Vagina (tissue), 2 donors: ENCODE data around the gene FXYD3.

Source experiments
- CTCF ChIP-seq, 3 experiments: fragments of 450-650 bp in 2 of 3; fragments of 200-600 bp in 1 of 3; sonication (generic) in 1 of 3; IDR thresholded peaks; one replicate each; pipeline ENCODE4 v1.5.1; 2017 to 2019; ENCODE audit warnings: antibody characterized with exemption in 3 of 3, mild to moderate bottlenecking in 2 of 3, moderate library complexity in 2 of 3
- POLR2A ChIP-seq, 2 donors: fragments of 450-650 bp; IDR thresholded peaks; one replicate each; pipeline ENCODE4 v1.6.1; 2017; ENCODE audit warnings: antibody characterized with exemption in 2 of 2, mild to moderate bottlenecking in 2 of 2, moderate library complexity in 2 of 2
- POLR2AphosphoS5 ChIP-seq, 2 donors: sonication (generic); formaldehyde crosslinking; IDR thresholded peaks; one replicate each; pipeline ENCODE4 v1.9.0; 2017; ENCODE audit warnings: antibody characterized with exemption in 2 of 2, mild to moderate bottlenecking in 2 of 2, low read depth in 1 of 2; ENCODE audit not compliant: insufficient read depth in 1 of 2

GRCh38 chr19:35076026-35076370 lies 39.6 kb upstream of the FXYD3 start:
- TF ChIP-seq CTCF (IDR thresholded peaks at IDR 0.05) (no peak), POLR2AphosphoS5 (IDR thresholded peaks at IDR 0.05; ENCODE audit: insufficient read depth in 1 of 2, low read depth in 1 of 2) (no peak), POLR2A (IDR thresholded peaks at IDR 0.05) (no peak)
